NCI-H2171 (cell line): ENCODE data around the gene SAMD14.

Experiments
- DNase-seq: peaks from one replicate; lab custom pipeline; 2025; lab: John Stamatoyannopoulos, UW

Gene SAMD14

DNA sequence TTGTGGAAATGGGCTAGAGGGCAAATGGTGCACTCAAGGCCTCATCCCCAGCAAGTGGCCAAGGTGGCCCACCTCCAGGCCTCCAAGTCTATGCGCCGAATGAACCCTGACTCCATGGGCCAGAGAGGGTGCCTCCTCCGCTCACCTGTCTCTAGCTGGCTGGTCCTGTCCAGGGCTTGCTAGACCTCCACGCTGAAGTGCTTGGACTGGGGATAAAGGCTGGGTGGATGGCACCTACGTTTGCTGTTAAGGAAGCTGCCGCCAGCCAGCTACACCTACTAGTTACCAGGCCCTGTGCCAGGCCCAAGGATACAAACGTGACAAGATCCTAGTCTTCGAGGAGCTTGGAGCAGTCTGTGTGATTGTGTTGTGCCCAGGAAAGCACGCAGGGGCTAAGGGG is 35.1 kb upstream of the SAMD14 start:
- no peak for DNase-seq

DNA sequence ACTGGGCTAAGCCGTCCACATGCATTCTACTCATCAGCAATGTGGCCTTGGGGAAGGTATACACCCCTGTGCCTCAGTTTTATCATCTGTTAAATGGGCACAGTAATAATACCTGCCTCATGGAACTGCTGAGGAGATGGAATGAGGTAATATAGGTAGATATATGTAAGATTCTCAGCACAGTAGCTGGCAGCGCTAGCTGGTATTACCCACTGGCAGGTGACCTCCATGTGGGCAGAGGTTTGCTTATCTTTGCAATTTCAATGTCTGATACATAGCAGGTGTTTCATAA is 34.7 kb upstream of the SAMD14 start:
- no peak for DNase-seq

DNA sequence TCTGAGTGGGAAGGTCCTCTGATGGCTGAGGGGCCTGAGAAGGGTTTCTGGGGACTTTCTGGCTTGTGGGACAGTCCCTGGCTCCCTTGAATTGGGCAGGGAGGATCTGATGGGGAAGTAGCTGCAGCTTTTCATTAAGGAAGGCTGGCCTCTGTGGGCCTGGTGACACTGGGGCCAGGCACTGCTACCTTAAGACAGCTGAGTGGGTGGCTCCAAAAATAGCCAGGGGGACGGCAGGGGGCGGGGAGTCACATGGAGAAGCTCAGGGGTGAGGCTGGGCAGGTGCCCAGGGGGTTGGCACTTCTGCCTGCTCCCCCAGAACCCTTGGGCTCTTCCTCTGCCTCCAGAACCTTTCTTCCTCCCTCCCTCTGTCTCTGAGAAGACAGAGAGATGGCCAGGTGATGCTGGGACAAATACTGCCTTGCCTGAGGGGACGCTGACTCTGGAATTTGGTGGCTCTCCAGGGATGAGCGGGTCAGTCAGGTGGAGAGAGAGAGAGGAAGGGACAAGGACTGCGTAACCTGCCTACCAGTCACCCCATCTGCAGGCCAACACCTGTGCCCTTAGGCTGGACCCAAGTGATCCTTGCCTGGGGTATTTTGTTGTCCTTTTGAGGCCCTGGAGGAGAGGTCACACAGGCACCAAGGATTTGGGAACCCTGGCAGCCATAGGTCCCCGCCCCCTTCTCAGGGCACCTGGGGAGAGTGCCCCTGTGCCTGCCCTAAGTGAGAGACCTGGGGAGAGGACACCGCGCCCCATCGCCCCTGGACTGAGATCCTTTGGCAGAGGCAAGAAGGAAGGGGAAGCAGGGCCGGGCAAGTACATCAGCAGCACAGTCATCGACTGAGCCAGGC is 34.1 kb upstream of the SAMD14 start:
- no peak for DNase-seq

DNA sequence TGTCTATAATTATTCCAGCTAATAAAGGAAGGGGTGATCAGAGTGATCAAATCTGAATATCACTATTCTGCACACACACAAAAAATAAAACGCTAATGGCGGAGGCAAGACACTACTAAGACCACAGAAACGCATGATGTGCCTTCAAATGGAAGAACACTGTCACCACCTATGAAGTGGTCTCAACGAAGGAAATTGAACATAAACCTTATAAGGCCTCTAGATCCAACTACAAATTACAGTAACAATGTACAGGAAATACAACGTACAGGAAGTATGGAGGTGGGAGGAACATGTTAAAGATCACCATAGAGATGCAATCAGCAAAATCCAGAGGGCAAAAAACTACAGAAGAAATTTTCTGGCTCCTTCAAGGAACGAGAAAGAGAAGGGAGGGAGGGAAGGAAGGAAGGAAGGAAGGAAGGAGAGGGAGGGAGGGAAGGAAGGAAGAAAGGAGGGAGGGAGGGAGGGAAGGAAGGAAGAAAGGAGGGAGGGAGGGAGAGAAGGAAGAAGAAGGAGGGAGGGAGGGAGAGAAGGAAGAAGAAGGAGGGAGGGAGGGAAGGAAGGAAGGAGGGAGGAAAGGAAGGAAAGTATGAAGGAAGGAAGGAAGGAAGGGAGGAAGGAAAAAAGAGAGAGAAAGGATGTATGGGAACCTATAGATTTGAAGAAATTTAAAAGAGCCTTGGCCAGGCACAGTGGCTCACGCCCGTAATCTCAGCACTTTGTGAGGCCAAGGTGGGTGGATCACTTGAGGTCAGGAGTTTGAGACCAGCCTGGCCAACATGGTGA is 32.7 kb upstream of the SAMD14 start:
- no peak for DNase-seq

DNA sequence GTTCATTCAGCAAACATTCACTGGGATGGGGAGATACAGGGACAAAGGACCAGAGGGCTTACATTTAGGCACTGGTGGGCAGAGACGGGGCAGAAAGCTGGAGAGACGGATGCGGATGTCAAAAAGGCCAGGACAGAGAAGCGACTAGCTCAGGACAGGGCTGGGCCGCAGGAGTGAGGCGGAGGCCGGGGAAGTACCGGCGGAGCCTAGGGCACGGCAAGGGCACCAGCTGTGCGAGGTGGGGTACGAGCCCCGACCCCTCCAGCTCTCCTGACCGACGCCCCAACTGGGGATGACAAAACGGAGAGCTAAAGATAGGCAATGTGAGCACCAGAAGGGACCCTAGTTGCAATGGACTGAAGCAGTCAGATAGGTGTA is 31.9 kb upstream of the SAMD14 start:
- no peak for DNase-seq

DNA sequence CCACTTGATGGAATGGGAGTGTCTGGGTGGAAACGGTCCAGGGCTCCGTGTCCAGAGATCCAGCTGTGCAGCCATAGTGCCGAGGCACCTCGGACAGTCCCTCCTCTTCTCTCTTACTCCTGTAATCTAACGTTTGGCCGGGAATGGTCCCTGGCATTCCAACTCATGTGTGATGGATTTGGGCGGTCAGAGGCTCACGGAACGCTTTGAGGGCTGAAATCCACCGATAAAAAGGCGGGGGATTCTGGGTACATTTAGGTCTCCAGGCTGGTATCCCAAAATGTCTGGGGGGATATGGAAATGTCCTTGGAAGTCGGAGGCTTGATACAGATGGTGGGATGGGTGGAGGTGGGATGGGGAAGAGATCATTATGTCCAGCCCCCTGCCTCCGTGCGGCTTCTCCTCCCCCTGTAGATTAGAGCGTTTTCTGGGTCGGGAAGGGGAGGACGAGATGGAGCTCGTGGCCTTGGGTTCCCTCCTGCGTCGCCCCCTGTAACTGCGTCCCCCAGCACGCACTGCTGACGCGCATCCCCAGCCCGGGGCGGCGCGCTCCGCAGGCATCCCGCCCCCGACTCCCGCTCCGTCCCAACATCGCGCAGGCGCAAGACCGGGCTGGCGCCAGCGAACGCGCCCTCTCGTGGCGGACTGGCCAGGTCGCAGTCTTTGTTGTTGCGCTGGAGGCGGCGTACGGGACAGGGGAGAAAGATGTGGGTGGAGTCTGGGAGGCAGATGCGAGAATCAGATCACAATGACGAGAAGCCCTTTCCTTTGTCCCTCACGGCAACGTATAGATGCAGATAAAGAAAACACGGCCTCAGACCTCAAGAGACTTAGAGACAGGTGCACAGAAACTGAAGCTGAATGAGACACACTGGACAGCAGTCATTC is 31.3 kb upstream of the SAMD14 start:
- peak; percentile 90 for DNase-seq

DNA sequence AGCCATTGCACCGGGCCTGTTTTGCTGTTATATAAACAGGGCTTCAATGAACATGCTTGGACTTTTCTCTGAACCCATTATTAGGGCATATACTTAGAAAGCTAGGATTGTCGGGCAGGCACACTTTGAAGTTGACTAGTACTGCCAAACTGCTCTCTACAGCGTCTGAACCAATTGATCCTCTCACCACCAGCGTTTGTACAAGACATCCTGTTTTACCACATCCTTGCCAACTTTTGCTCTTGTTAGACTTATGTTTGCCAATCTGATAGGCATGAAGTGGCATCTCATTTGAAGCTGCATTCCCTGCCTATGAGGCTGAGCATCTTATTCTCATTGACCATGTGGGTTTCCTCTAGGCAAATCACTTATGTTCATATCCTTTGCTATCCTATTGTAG is 27.9 kb upstream of the SAMD14 start:
- DNase-seq: no peak

DNA sequence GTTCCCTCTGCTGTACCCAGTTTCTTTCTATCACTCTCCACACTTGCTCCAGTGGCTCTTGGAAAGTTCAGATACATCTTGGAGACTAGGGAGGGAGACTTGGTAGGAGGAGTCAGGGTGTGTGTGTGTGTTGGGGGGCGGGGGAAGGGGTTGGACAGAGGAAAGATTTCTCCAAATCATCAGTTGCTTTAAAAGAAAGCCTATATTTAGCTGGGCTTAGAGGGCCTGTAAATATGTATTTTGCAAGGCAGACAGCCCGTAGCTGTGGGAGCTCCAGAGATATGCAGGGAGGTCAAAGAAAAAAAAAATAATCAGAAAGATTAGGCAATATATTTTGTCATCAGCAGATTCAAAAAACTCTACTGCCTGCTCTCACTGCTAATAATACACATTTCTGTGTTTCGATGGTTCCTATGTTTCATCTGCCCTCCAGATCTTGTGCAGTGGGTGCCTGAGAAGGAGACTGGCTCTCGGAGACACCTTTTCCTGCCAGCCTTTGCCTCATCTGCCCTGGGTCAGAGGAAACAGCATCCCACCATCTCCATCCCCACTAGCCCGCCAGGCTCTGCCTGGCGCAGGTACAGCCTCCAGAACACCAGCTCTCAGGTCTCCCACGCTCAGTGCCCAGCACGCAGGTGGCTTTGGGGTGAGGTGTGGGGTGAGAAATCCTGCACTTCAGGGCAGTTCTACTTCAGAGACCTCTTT is 25.3 kb upstream of the SAMD14 start:
- DNase-seq: no peak

DNA sequence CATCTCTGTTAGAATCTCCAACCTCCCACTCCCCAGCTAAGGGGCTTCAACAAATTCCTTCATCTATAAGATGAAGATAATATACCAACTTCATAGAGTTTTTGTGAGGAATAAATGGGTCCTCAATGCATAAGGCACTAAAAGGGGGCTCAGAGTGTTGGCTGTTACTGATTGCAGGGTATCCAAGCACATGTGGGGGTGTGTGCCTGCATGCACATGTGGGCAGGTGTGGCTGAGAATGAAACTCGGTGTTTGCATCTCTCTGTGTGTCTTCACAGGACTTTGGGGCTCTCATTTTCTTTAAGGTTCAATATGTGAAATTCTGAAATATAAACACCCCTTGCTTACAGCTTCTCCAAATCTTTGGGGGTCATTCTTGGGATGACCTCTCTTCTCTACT is 24.6 kb upstream of the SAMD14 start:
- DNase-seq: no peak

DNA sequence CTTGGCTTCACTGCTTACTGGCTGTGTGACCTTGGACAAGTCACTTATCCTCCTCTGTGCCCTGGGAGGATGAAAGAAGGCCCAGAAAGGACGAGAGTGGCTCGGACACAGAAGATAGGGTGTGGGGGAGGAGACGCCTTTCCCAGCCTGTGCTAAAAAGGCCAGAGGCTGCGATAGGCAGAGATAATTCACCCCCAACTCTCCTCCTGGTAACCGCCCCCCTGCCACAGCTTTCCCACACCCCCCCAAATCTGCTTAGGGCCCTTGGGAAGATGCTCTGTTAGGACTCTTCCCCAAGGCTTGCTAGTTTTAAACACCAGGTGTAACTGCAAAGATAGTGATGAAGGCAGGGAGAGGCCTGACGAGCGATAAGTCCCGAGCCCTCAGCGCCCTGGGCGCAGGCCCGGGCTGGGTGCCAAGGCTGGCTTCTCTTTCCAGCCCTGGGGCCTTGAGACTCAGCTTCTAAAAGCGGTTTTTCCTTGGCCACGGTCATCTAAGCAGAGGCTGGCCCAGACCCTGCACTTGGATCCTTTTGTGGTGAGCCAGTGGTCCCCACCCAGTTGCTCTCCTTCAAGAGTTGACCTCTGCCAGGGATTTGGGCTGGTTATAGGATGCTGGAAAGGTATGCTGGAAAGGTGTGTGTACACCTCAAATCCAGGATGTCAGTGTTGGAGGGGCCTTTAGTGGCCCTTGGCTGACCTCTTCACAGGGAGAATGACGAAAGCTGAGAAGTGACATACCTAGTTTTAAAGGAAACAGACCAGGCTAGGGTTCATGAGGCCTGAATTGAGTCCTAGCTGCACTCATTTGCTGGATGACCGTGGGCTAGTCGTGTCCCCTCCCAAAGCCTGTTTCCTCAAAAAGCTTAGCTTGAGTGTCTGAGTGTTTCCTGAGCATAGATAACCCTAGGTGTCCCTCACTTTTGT is 24.0 kb upstream of the SAMD14 start:
- DNase-seq: no peak

DNA sequence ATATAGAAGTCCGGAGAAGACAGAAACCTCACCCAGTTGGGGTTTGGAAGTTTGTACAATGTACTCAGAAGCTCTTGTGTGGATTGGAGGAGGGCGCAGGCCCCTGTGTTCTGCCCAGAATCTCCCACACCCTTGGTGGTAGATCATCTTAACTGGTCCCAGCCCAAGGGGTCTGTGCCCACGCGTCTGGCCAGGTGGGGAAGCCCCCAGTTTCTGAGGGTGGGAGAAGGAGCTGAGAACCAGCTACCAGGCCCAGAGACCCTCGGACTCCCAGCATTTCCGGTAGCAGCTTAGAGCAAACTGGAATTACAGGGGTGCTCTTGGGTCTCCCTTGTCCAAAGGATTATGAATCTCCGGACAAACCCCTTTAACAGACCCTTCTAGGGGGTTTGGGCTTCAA is 22.8 kb upstream of the SAMD14 start:
- no peak for DNase-seq

DNA sequence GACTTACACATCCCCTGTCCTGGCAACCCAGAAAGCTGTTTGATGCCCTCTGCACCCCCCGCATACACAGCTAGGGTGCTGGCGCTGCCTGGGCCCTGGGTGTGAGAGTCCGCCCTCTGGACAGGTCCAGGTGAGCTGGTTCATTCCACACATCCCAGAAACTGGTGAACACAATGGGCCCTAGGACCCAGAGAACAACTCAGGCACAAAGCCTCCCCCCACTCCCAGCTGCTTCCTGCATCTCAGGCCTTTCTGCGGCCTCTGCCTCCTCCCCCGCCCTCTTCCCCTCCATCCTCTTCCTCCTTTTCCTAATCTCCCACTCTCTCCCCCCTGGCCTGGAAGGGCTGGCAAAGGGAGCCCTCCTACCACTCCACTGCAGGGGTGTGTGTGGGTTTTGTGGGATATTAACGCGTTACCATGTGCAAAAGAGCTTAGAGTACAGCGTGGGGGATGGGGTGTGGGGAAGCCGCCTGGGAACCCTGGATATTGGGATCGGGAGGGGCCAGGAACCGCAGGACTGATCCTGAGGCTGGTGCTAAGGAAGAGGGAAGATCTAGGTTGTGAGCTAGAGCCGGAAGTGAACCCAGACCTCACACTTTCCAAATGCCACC is 22.1 kb upstream of the SAMD14 start:
- DNase-seq: peak; percentile 69

DNA sequence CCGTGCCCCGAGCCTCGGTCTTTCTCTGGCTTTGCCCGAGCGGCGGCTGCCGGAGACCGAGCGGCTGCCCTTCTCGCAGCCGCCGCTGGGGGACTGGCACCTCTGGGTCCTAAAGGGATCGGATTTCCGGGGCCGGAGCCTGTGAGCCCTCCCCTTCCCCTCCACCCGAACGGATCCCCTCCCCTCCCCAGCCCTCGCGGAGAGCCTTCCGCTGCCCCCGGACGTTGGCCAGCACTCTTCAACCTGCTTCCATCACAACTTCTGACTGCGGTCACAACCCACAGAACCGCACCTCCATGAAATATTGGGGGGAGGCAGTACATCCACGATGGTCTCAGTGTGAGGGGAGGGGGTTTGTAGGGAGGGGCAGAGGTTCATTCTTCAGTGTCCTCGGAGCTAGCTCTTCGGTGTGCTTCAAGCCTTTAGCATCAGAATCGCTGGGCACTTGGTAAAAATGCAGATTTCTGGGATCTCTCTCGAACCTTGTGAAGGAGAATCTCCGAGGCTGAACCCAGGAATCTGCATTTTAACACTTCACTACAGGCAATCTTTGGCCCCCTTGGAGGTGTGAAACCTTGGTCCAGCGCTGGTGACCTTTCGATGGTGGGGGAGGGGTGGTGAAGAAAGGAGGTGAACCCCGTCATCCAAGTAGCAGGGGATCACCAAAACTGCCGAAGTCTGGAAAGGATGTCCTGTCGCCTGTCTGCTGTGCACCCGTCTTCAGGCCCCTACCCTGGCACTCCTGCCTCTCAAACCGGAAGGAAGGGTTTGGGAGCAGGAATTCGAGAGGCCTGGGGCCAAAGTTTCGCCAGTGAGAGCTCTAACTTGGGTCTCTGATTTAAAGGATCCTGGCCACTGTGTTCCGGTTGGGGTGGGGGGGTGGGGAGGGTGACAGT is 21.3 kb upstream of the SAMD14 start:
- DNase-seq: peak; percentile 85

DNA sequence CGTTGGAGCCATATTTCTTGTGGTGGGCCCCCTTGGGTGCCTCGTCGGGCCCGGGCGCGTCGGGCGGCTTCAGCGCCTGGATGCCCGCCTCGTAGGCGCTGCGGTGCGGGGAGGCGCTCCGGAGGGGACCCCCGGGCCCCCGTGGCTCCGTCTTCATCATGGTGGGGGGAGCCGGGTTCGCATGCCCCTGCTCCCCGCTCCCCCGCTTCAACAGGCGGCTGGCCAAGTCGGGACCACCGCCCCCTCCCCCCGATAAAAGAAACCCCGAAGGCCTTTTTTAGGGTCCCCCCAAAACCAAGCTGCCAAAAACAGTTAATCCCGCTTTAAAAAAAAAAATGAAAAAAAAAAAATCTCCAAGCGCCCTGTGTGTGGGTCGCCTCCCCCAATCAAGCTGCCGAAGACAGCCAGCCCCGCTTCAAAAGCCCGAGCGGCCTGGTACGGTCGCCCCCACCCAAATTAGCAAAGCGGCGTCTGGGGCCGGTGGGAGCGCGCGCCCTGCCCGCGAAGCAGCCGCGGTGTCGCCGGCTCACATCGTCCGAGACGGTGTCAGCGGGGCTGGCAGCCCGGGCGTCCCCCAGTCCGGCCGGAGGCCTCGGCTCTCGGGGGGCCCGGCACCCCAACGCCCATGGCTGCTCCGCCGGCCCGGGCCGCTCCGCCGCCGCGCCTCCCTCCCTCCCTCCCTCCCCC is 20.5 kb upstream of the SAMD14 start, which contains the start of gene PPP1R9B:
PPP1R9B (minus strand) TSS at position 324 of the 687 bp plus-strand sequence; CDS start at position 160, 164 bp downstream.
- DNase-seq: no peak

DNA sequence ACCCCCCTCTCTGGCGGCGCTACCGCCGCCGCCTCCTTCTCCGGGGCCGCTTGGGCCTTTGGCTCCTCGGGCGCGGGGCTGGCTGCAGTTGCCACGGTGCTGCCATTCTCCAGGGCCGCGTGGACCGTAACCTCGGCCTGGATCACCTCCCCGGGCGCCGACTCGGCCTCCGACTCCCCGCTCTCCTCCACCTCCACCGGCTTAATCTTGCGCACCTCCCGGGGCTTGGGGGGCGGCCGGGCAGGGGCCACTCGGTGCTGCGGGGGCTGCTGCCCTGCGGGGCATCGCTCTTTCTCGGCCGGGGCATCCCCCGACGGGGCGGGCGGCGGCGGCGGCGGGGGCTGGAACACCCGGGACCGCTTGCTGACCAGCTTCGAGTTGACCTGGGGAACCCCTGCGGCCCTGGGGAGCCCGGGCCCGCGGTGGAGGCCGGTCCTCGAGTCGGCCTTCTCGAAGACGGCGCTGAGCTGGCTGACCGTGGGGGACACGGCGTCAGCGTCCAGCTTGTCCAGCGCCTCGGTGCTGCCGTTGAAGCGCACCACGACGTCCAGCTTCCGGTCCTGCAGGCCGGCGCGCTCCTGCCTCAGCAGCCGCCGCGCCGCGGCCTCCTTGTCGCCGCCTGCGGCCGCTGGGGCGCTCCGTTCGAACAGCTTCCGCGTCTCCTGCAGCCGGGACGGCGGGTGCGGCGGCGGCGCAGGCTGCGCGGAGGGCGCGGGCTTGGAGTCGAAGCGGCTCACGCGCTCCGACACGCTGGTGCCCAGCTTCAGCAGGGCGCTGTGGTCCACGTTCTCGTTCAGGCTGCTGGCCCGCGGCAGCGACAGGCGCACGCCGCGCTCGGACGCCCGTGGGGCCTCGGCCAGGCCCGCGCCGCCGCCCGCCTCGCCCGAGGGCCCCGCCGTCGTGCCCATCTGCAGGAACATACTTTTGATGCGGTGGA is 19.7 kb upstream of the SAMD14 start:
- peak; percentile 41 for DNase-seq

DNA sequence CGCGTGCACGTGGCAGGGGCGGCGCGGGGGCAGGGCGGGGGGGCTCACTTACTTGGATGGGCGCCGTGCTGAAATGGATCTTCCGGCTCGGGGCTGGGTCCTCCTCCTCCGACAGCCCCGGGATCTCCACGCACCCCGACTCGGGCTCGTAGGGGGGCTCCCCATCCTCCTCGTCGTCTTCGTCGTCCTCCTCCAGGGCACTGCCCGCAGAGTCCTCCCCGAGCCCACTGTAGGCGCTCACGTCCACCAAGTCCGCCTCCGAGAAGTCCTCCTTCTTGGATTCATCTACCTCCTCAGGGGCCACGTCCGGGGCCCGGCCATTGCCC is 19.1 kb upstream of the SAMD14 start:
- no peak for DNase-seq

DNA sequence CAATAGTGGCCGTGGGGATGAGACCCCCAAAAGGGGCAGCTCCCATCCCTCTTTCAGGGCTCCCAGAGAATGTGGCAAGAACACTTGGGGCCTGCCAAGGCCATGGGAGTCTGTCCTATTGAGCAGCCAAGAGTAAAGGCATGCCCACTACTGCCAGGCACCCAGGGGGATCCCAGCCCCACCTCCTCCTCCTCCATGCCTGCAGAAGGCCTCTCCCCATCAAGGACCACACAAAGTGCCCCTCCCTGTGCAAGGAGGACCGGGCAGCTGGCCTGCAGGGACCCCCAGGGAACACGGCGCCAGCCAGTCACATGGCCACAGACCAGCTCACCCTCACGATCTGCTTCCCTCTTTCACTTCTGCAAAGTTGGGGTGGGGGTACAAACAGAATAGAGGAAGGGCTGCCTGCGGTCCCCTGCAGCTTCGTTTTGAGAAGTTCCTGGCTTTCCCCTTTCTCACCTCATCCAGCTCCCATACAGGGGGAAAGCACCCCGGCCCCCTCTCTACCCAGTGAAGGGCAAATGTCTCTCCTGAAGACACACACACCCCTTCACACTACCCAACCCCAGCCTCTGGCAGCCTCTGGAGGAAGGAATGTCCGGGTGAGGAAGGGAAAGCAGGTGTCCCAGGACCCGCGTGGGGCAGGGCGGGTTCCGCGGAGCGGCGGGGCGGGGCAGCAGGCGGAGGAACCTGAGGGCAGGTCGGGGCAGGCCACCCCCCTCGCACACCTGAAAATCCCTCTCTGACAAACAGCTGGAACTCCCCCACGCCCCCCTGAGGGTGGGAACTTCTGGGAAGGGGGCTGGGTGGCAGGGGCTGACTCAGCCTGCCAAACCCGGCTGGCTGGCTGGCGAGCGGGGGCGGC is 18.5 kb upstream of the SAMD14 start:
- peak; percentile 38 for DNase-seq
